Glutamatergic neuron (in vitro differentiated cells): ENCODE data around the gene ANTXR2. TPM values are rescaled to one million over a fixed set of nuclear protein-coding genes. Genes with fewer than 3 reads are reported as not detected.

Source experiments
- DNase-seq: peaks from one replicate; pipeline ENCODE4 v3.0.0; 2022
- H3K27ac Mint-ChIP-seq: one replicate; pipeline ENCODE4 v1.8.0; 2020; ENCODE audit warnings: mild to moderate bottlenecking, mixed read lengths, inconsistent platforms; ENCODE audit not compliant: unreplicated experiment
- H3K27me3 Mint-ChIP-seq: one replicate; pipeline ENCODE4 v1.8.0; 2020; ENCODE audit warnings: mild to moderate bottlenecking, moderate library complexity, mixed read lengths, inconsistent platforms; ENCODE audit not compliant: unreplicated experiment
- H3K36me3 Mint-ChIP-seq: one replicate; pipeline ENCODE4 v1.8.0; 2020; ENCODE audit warnings: mild to moderate bottlenecking, mixed read lengths, inconsistent platforms; ENCODE audit not compliant: unreplicated experiment
- H3K4me1 Mint-ChIP-seq: one replicate; pipeline ENCODE4 v1.8.0; 2020; ENCODE audit warnings: mild to moderate bottlenecking, low read depth, mixed read lengths, inconsistent platforms; ENCODE audit not compliant: unreplicated experiment
- H3K4me3 Mint-ChIP-seq: one replicate; pipeline ENCODE4 v1.8.0; 2020; ENCODE audit warnings: mild to moderate bottlenecking, mixed read lengths, inconsistent platforms; ENCODE audit not compliant: unreplicated experiment
- H3K9me3 Mint-ChIP-seq: one replicate; pipeline ENCODE4 v1.8.0; 2020; ENCODE audit warnings: mild to moderate bottlenecking, moderate library complexity, mixed read lengths, inconsistent platforms; ENCODE audit not compliant: unreplicated experiment
- total RNA-seq: library from RNA; stranded (reverse); fragmentation: NEBNext Ultra II Directional; extraction: Animal tissue kit (Norgen Biotek cat#: 25700); gene quantifications from one replicate; pipeline ENCODE4 v1.2.1, GENCODE V29; 2021; ENCODE audit not compliant: unreplicated experiment
- TF ChIP-seq, protein P1 (sequence below): fragments of 200-600 bp; sonication (generic); IDR thresholded peaks from one replicate; pipeline ENCODE4 v1.5.0; 2021; ENCODE audit not compliant: partially characterized antibody, unreplicated experiment

ANTXR2 gene
- total RNA-seq, 1 donor from 2014 or later: 47.8 TPM

DNA sequence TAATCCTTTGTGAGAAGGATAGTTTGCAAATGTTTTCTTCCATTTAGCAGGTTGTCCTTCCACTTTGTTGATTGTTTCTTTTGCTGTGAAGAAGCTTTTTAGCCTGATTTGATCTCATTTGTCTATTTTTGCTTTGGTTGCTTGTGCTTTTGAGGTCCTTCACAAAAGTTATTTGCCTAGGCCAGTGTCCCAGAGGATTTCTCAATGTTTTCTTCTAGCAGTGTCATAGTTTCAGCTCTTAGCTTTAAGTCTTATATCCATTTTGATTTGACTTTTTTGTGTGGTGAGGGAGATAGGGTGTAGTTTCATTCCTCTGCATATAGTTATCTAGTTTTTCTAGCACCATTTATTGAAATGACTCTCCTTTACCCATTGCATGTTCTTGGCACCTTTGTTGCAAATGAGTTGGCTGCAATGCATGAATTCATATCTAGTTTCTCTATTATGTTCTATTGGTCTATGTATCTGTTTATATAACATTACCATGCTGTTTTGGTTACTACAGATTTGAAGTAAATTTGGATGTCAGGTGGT lies 41.8 kb upstream of the ANTXR2 start:
- Mint-ChIP-seq H3K4me3 (no peak overlapping the region), H3K36me3 (peaks cover 10% of the 10 kb centered on the region), H3K4me1 (no peaks in the 10 kb centered on the region), H3K9me3 (peaks cover 3% of the 10 kb centered on the region), H3K27ac (no peak overlapping the region), H3K27me3 (no peaks in the 10 kb centered on the region)
- TF ChIP-seq, protein P1, sequence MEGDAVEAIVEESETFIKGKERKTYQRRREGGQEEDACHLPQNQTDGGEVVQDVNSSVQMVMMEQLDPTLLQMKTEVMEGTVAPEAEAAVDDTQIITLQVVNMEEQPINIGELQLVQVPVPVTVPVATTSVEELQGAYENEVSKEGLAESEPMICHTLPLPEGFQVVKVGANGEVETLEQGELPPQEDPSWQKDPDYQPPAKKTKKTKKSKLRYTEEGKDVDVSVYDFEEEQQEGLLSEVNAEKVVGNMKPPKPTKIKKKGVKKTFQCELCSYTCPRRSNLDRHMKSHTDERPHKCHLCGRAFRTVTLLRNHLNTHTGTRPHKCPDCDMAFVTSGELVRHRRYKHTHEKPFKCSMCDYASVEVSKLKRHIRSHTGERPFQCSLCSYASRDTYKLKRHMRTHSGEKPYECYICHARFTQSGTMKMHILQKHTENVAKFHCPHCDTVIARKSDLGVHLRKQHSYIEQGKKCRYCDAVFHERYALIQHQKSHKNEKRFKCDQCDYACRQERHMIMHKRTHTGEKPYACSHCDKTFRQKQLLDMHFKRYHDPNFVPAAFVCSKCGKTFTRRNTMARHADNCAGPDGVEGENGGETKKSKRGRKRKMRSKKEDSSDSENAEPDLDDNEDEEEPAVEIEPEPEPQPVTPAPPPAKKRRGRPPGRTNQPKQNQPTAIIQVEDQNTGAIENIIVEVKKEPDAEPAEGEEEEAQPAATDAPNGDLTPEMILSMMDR: no peak
- DNase-seq: no peak

DNA sequence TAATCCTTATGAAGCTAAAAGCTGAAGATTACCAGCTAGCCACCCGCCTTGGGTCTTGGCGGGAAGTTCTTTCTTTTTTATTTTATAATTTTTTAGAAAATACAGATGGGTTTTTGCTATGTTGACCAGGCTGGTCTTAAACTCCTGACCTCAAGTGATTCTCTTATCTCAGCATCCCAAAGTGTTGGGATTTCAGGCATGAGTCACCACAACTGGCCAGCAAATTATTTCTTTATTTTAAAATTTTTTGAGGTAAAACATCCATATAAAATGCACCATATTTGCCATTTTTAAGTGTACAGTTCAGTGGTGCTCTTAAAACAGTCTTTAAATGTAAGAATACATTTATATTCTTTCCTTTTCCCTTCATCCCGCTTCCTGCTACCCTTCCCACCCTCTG lies 40.6 kb upstream of the ANTXR2 start:
- no peaks in the 10 kb centered on the region for H3K27me3 Mint-ChIP-seq
- H3K9me3 Mint-ChIP-seq: peaks cover 2% of the 10 kb centered on the region
- H3K4me1 Mint-ChIP-seq: no peaks in the 10 kb centered on the region
- no peak for DNase-seq
- TF ChIP-seq, protein P1: no peak
- no peak overlapping the region for H3K4me3 Mint-ChIP-seq
- no peak overlapping the region for H3K27ac Mint-ChIP-seq
- H3K36me3 Mint-ChIP-seq: peaks cover 10% of the 10 kb centered on the region

DNA sequence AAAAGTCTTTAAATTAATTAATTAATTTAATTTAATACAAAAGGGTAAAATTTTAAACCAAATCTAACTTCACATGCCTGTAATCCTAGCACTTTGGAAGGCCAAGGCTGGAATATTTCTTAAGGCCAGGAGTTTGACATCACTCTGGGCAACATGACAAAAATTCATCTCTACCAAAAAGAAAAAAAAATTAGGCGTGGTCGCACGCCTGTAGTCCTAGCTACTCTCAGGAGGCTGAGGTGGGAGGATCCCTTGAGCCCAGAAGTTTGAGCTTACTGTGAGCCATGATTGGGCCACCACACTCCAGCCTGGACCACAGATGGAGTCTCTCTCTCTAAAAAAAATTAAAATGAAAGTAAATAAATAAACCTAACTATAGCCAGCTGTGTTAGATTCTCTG lies 39.2 kb upstream of the ANTXR2 start:
- Mint-ChIP-seq H3K27me3 (no peaks in the 10 kb centered on the region), H3K9me3 (peaks cover 2% of the 10 kb centered on the region), H3K36me3 (peaks cover 4% of the 10 kb centered on the region), H3K27ac (no peak overlapping the region), H3K4me3 (no peak overlapping the region), H3K4me1 (no peaks in the 10 kb centered on the region)
- no peak for DNase-seq
- TF ChIP-seq, protein P1: no peak

DNA sequence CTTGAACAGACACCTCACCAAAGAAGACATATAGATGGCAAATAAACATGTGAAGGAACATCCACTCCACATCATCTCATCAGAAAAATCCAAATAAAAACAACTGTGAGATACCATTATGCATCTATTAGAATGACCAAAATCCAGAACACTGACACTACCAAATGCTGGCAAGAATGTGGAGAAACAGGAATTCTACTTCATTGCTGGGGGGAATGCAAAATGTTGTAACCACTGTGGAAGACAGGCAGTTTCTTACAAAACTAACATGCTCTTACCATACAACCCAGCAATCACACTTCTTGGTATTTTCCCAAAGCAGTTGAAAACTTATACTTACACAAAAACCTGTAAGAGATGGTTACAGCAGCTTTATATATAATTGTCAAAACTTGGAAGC lies 38.2 kb upstream of the ANTXR2 start:
- no peaks in the 10 kb centered on the region for H3K4me1 Mint-ChIP-seq
- H3K4me3 Mint-ChIP-seq: no peak overlapping the region
- H3K9me3 Mint-ChIP-seq: no peaks in the 10 kb centered on the region
- no peak overlapping the region for H3K27ac Mint-ChIP-seq
- peaks cover 7% of the 10 kb centered on the region for H3K36me3 Mint-ChIP-seq
- DNase-seq: no peak
- TF ChIP-seq, protein P1: no peak
- no peaks in the 10 kb centered on the region for H3K27me3 Mint-ChIP-seq

DNA sequence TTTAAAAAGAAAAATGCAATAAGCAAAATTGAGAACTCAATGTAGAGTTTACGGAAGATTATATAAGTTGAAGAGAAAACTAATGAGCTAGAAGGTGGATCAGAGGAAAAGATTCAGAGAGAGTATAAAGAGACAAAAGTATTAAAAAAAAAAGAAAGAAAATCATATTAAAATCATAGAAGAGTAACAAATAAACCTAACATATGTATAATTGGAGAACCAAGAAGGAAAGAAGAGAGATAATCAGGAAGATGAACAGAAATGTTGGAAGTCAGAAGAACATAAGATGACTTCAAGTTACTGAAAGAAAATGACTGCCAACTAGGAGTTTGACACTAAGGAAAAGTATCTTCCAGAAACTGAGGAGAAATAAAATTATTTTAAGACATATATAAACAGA lies 34.3 kb upstream of the ANTXR2 start:
- DNase-seq: no peak
- Mint-ChIP-seq H3K4me1 (no peaks in the 10 kb centered on the region), H3K4me3 (no peak overlapping the region), H3K9me3 (no peaks in the 10 kb centered on the region), H3K27ac (no peak overlapping the region), H3K36me3 (peaks cover 7% of the 10 kb centered on the region), H3K27me3 (no peaks in the 10 kb centered on the region)
- TF ChIP-seq, protein P1: no peak
